Measurements from ENCODE around the gene WDR89.

DNA sequence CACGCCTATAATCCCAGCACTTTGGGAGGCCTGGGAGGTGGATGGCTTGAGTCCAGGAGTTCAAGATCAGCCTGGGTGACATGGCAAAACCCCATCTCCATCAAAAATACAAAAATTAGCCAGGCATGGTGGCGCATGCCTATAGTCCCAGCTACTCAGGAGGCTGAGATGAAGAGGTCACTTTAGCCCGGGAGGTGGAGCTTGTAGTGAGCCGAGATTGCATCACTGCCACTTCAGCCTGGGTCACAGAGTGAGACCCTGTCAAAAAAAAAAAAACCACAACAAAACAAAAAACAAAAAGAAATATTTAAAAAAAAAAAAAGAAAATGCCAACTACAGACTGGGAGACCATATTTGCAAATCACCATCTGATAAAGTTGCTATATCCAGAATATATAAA is 17.5 kb downstream of the WDR89 start:
- TF ChIP-seq, protein P1, sequence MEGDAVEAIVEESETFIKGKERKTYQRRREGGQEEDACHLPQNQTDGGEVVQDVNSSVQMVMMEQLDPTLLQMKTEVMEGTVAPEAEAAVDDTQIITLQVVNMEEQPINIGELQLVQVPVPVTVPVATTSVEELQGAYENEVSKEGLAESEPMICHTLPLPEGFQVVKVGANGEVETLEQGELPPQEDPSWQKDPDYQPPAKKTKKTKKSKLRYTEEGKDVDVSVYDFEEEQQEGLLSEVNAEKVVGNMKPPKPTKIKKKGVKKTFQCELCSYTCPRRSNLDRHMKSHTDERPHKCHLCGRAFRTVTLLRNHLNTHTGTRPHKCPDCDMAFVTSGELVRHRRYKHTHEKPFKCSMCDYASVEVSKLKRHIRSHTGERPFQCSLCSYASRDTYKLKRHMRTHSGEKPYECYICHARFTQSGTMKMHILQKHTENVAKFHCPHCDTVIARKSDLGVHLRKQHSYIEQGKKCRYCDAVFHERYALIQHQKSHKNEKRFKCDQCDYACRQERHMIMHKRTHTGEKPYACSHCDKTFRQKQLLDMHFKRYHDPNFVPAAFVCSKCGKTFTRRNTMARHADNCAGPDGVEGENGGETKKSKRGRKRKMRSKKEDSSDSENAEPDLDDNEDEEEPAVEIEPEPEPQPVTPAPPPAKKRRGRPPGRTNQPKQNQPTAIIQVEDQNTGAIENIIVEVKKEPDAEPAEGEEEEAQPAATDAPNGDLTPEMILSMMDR (IDR thresholded peaks at IDR 0.05; ENCODE audit: low read depth, low read length, missing input control): no peak
- TF ChIP-seq TAF1 (conservative IDR thresholded peaks at IDR 0.05) (no peak), SP1 (IDR thresholded peaks at IDR 0.05) (no peak), NR2F2 (IDR thresholded peaks at IDR 0.05) (no peak), RAD21 (IDR thresholded peaks at IDR 0.05) (no peak)
- TF ChIP-seq, protein P2, sequence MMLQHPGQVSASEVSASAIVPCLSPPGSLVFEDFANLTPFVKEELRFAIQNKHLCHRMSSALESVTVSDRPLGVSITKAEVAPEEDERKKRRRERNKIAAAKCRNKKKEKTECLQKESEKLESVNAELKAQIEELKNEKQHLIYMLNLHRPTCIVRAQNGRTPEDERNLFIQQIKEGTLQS (IDR thresholded peaks at IDR 0.05): no peak
- TF ChIP-seq, protein P3, sequence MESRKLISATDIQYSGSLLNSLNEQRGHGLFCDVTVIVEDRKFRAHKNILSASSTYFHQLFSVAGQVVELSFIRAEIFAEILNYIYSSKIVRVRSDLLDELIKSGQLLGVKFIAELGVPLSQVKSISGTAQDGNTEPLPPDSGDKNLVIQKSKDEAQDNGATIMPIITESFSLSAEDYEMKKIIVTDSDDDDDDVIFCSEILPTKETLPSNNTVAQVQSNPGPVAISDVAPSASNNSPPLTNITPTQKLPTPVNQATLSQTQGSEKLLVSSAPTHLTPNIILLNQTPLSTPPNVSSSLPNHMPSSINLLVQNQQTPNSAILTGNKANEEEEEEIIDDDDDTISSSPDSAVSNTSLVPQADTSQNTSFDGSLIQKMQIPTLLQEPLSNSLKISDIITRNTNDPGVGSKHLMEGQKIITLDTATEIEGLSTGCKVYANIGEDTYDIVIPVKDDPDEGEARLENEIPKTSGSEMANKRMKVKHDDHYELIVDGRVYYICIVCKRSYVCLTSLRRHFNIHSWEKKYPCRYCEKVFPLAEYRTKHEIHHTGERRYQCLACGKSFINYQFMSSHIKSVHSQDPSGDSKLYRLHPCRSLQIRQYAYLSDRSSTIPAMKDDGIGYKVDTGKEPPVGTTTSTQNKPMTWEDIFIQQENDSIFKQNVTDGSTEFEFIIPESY (IDR thresholded peaks at IDR 0.05): no peak

All from liver (tissue), 3 donors.